Gastroesophageal sphincter (tissue), 3 donors: Measurements from ENCODE around the gene MCOLN2.

Experiments
- CTCF ChIP-seq, 4 experiments: fragments of 200-600 bp in 2 of 4; fragments of 450-650 bp in 2 of 4; sonication (generic) in 1 of 4; IDR thresholded peaks; one replicate each; pipeline ENCODE4 v1.5.1; 2017 to 2019; ENCODE audit warnings: antibody characterized with exemption in 4 of 4, mild to moderate bottlenecking in 2 of 4, moderate library complexity in 2 of 4
- POLR2AphosphoS5 ChIP-seq: sonication (generic); formaldehyde crosslinking; IDR thresholded peaks from one replicate; pipeline ENCODE4 v1.6.1; 2017; ENCODE audit warnings: antibody characterized with exemption

GRCh38 chr1:85001742-85002141, 4.8 kb upstream of the MCOLN2 start:
- no peak for TF ChIP-seq CTCF (IDR thresholded peaks at IDR 0.05)
- no peak for TF ChIP-seq POLR2AphosphoS5
